ENCODE results near the gene FAM177B. TPM values are rescaled to one million over a fixed set of nuclear protein-coding genes. Genes with fewer than 3 reads are reported as not detected.

Gene FAM177B
- total RNA-seq, 1 donor from 2014 or later: not detected

DNA sequence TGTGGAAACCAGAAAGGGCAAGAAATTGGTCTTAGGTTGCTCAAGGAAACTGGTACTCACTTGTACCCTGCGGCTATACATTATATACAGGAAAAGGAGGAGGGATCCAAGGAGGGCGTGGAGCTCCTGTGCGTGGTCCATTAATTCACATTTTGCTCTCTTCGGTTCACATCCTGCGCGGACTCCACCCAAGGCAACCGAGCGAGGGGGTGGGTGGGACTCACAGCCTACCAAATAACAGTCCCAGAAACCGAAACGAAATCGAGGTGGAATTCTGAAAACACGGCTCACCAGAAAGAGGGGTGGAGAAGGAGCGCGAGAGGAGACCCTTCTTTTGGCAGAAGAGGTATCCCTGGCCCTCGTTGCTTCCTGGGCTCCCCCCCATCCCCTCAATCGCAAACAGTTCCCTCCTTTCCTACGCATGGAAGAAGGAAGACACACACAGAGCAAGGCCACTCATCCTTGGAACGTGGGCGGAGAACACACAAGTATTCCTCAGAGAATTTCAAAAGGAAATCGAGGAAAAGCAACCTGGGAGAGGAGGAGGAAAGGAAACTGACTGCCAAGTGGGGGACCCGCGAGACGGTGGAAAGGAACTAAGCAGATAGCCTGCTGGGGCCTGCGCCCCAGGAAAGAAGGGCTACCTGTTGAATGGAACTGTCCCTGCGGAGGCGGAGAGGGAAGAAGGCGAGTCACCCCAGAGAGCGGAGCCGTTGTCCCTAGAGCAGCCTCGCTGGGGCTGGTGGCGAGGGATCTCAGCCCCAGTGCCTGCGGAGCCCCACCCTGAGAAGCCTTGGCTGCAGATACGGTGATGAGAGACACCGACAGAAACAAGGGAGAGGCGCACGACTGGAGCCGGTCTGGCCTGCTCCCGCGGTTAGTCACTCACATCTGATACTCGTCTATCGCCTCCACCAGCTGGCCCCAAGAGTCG lies 25.4 kb upstream of the FAM177B start:
- Histone ChIP-seq H3K4me1 (peaks cover 61% of the 10 kb centered on the region), H3K36me3 (peaks cover 11% of the 10 kb centered on the region), H3K27me3 (ENCODE audit: low read depth) (no peaks in the 10 kb centered on the region), H3K4me3 (peak overlapping the region; percentile 94), H3K27ac (replicated peaks) (peak overlapping the region; percentile 98), H3K9me3 (replicated peaks) (no peaks in the 10 kb centered on the region)
- DNase-seq: peak; percentile 57
- intact Hi-C loops (cut with micrococcal nuclease): no loop called here
- TF ChIP-seq, protein P1, sequence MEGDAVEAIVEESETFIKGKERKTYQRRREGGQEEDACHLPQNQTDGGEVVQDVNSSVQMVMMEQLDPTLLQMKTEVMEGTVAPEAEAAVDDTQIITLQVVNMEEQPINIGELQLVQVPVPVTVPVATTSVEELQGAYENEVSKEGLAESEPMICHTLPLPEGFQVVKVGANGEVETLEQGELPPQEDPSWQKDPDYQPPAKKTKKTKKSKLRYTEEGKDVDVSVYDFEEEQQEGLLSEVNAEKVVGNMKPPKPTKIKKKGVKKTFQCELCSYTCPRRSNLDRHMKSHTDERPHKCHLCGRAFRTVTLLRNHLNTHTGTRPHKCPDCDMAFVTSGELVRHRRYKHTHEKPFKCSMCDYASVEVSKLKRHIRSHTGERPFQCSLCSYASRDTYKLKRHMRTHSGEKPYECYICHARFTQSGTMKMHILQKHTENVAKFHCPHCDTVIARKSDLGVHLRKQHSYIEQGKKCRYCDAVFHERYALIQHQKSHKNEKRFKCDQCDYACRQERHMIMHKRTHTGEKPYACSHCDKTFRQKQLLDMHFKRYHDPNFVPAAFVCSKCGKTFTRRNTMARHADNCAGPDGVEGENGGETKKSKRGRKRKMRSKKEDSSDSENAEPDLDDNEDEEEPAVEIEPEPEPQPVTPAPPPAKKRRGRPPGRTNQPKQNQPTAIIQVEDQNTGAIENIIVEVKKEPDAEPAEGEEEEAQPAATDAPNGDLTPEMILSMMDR (IDR thresholded peaks at IDR 0.05; ENCODE audit: borderline replicate concordance): no peak

GRCh38 chr1:222712253-222713090 lies 24.5 kb upstream of the FAM177B start, which contains the start of the genes AIDA and BROX:
Gene AIDA (minus strand): TSS chr1:222712491. CDS start chr1:222712317, 174 bp downstream.
Gene BROX (plus strand): TSS chr1:222712564. CDS start chr1:222715700, 3,136 bp downstream.
- peaks cover 61% of the 10 kb centered on the region for H3K4me1 ChIP-seq
- H3K4me3 ChIP-seq: peak within 1 kb of the TSS; percentile 94
- peak; percentile 97 for DNase-seq
- TF ChIP-seq, protein P1 (IDR thresholded peaks at IDR 0.05; ENCODE audit: borderline replicate concordance): no peak
- H3K9me3 ChIP-seq (replicated peaks): no peaks in the 10 kb centered on the region
- intact Hi-C loops (cut with micrococcal nuclease): no loop called here
- peak within 1 kb of the TSS; percentile 98 for H3K27ac ChIP-seq (replicated peaks)
- peaks cover 19% of the 10 kb centered on the region for H3K36me3 ChIP-seq
- no peaks in the 10 kb centered on the region for H3K27me3 ChIP-seq (ENCODE audit: low read depth)

- intact Hi-C loops (cut with micrococcal nuclease): no loop called here
- Histone ChIP-seq H3K4me1 (peaks cover 61% of the 10 kb centered on the region), H3K4me3 (peak overlapping the region; percentile 94), H3K27ac (replicated peaks) (peak overlapping the region; percentile 98), H3K9me3 (replicated peaks) (no peaks in the 10 kb centered on the region), H3K36me3 (peaks cover 27% of the 10 kb centered on the region), H3K27me3 (ENCODE audit: low read depth) (no peaks in the 10 kb centered on the region)
- peak; percentile 93 for DNase-seq
- TF ChIP-seq, protein P1 (IDR thresholded peaks at IDR 0.05; ENCODE audit: borderline replicate concordance): no peak
These were observed 23.7 kb upstream of the FAM177B start for GRCh38 chr1:222713091-222713961.

DNA sequence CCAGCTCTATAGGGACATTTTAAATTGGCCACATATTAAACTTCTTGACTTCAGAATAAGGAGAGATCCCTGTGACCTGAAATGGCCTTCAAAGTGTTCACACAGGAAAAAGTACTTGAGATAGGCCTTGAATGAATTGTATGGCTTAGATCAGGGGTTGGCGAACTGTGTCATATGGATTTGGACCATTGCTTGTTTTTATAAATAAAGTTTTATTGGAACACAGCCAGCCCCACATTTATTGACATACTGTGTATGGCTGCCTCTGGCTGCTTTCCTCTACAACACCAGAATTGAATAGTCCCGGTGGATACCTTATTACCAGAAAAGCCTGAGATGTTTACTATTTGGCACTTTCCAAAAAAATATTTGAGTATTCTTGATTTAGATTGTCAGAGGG lies 20.6 kb upstream of the FAM177B start:
- DNase-seq: no peak
- intact Hi-C loops (cut with micrococcal nuclease): no loop called here
- H3K27me3 ChIP-seq (ENCODE audit: low read depth): no peaks in the 10 kb centered on the region
- no peak overlapping the region for H3K4me3 ChIP-seq
- no peak overlapping the region for H3K27ac ChIP-seq (replicated peaks)
- peaks cover 30% of the 10 kb centered on the region for H3K4me1 ChIP-seq
- H3K9me3 ChIP-seq (replicated peaks): no peaks in the 10 kb centered on the region
- H3K36me3 ChIP-seq: peaks cover 57% of the 10 kb centered on the region
- TF ChIP-seq, protein P1 (IDR thresholded peaks at IDR 0.05; ENCODE audit: borderline replicate concordance): no peak
